NB4 (cell line): ENCODE measurements around the gene NCOA3.

Source experiments
- DNase-seq: peaks from one replicate; pipeline ENCODE4 v3.0.0; 2010; ENCODE audit warnings: low read depth
- H3K4me3 ChIP-seq: one replicate; pipeline ENCODE4 v1.5.1; 2011; ENCODE audit warnings: mild to moderate bottlenecking, low read depth, low read length, moderate library complexity
- MAX ChIP-seq: IDR thresholded peaks from 2 replicates; pipeline ENCODE4 v1.6.1; 2011; ENCODE audit warnings: low read depth, low read length
- MYC ChIP-seq: IDR thresholded peaks from 2 replicates; pipeline ENCODE4 v1.6.1; 2011; ENCODE audit warnings: low read depth, low read length
- POLR2A ChIP-seq: IDR thresholded peaks from 2 replicates; pipeline ENCODE4 v1.6.1; 2011; ENCODE audit warnings: mild to moderate bottlenecking; ENCODE audit not compliant: insufficient read length; ENCODE audit errors: extremely low read depth
- TF ChIP-seq, protein P1 (sequence below): IDR thresholded peaks from one replicate; pipeline ENCODE4 v1.5.1; 2012; ENCODE audit warnings: low read depth, low read length

Gene NCOA3

GRCh38 chr20:47529840-47530239, 28.2 kb downstream of the NCOA3 start:
- no peak for DNase-seq
- TF ChIP-seq MAX (no peak), MYC (no peak), POLR2A (no peak)
- TF ChIP-seq, protein P1, sequence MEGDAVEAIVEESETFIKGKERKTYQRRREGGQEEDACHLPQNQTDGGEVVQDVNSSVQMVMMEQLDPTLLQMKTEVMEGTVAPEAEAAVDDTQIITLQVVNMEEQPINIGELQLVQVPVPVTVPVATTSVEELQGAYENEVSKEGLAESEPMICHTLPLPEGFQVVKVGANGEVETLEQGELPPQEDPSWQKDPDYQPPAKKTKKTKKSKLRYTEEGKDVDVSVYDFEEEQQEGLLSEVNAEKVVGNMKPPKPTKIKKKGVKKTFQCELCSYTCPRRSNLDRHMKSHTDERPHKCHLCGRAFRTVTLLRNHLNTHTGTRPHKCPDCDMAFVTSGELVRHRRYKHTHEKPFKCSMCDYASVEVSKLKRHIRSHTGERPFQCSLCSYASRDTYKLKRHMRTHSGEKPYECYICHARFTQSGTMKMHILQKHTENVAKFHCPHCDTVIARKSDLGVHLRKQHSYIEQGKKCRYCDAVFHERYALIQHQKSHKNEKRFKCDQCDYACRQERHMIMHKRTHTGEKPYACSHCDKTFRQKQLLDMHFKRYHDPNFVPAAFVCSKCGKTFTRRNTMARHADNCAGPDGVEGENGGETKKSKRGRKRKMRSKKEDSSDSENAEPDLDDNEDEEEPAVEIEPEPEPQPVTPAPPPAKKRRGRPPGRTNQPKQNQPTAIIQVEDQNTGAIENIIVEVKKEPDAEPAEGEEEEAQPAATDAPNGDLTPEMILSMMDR = no peak
- no peak overlapping the region for H3K4me3 ChIP-seq

GRCh38 chr20:47531458-47531857, 29.8 kb downstream of the NCOA3 start:
- H3K4me3 ChIP-seq = no peak overlapping the region
- TF ChIP-seq MAX (no peak), MYC (no peak)
- peak; percentile 58 for DNase-seq

GRCh38 chr20:47532002-47532401, 30.3 kb downstream of the NCOA3 start:
- DNase-seq = no peak
- TF ChIP-seq MYC (no peak), POLR2A (no peak), MAX (no peak)
- TF ChIP-seq, protein P1 = no peak
- H3K4me3 ChIP-seq = no peak overlapping the region

DNA sequence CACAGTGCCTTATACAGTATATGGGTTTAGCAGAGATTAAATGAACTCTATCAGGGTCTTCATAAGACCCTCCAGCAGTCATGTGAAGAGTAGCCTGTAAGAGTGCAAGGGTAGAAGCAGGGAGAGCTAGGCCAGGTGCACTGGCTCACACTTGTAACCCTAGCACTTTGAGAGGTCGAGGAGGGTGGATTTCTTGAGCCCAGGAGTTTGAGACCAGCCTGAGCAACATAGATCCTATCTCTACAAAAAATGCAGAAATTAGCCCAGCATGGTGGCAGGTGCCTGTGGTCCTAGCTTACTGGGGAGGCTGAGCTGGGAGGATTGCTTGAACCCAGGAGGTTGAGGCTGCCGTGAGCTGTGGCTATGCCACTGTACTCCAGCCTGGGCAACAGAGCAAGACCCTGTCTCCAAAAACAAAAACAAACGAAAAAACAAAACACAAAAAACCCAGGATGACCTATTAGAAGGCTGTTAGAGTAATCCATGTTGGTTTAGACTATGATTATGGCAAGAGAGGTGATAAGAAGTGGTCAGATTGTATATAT, 31.9 kb downstream of the NCOA3 start:
- no peak for DNase-seq
- no peak overlapping the region for H3K4me3 ChIP-seq
- TF ChIP-seq MAX = no peak
- no peak for TF ChIP-seq POLR2A
- TF ChIP-seq MYC = no peak
- TF ChIP-seq, protein P1 = no peak

DNA sequence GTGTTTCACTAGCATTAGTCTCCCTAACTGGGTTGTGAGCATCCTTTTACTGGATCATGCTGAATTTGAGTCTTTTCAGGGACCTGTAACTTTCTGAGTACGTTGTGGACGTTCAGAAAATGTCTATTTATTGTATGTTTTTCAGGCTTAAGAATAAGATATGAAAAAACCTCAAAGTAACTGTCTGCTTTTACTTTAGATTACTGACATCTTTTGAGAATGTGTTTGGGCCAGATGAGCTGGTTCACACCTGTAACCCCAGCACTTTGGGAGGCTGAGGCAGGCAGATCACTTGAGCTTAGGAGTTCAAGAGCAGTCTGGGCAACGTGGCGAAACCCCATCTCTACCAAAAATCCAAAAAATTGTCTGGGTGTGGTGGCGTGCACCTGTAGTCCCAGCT, 32.7 kb downstream of the NCOA3 start:
- no peak overlapping the region for H3K4me3 ChIP-seq
- DNase-seq = no peak
- TF ChIP-seq MAX (no peak), POLR2A (no peak), MYC (no peak)
- TF ChIP-seq, protein P1 = no peak

GRCh38 chr20:47535088-47535487, 33.4 kb downstream of the NCOA3 start:
- no peak overlapping the region for H3K4me3 ChIP-seq
- peak; percentile 27 for DNase-seq
- TF ChIP-seq POLR2A (no peak), MYC (no peak), MAX (no peak)
- TF ChIP-seq, protein P1 = no peak
